NCI-H226 (cell line): ENCODE results near the gene CD99L2.
"Not testable (repeated sequence)": the region's sequence is repeated elsewhere in the genome, so short reads cannot be mapped to it uniquely, and the experiment has no call there.

Source experiments
- DNase-seq: peaks from one replicate; pipeline ENCODE4 v3.0.0-alpha.2; 2015

The CD99L2 gene

DNA sequence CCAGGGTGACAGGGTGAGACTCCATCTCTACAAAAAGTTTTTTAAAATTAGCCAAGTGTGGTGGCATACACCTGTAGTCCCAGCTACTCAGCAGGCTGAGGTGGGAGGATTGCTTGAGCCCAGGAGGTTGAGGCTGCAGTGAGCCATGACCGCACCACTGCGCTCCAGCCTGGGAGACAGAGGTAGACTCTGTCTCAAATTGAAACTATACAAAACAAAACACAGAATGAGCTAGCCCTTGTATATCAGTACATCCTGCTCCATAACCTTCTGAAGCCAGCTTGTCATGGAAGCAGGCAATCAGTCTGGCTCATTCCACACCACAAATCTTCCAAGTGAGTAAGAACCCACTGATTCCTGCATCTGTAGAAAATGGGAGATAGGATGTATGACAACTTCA is 49.0 kb downstream of the CD99L2 start:
- DNase-seq = no peak

DNA sequence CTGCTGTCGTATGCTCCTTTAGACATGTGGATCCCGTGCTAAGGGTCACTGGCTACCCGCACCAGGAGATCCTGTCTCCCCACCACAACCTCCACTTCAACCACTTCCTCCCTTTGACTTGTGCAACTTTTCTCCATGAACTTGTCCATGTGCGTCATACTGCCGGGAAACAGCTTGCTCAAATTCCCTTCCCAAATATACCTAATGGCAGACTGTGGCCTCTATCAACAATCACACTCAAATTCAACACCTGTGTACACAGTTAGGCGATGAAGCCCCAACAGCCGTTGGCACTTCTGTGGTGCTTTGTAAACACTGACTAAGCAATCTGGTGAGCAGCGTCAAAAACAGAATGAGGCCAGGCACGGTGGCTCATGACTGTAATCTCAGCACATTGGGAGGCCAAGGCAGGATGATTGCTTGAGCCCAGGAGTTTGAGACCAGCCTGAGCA is 49.5 kb downstream of the CD99L2 start:
- no peak for DNase-seq

DNA sequence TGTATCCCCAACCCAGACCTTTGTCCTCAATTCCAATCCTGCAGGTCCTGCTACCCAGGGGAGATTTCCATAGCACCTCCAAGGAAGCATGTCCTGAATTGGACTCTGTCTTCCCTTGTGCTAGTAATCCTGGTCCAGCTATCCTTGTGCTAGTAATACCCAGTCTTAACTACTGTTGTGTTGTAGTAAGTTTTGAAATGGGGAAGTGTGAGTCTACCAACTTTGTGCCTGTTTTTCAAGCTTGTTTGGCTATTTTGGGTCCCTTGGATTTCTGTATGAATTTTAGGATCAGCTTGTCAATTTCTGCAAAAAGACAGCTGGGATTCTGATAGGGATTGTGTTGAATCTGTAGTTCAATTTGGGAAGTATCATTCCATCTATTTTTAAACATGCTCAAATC is 51.4 kb downstream of the CD99L2 start:
- DNase-seq = no peak

DNA sequence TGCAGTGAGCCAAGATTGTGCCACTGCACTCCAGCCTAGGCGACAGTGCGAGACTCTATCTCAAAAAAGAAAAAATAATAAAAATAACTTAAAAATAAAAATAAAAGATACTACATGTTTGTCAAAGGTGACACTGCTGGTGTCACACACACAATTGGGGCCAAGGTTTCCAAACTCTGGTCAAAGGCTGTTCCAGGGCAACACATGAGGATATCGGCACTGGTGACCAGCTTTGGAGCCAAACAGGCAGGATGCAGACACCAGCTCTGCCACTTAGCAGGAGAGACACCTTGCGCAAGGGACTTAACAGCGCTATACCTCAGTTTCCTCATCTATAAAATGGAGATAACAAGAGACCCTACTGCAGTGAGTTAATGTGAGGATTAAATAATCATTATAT is 52.3 kb downstream of the CD99L2 start:
- DNase-seq = no peak

DNA sequence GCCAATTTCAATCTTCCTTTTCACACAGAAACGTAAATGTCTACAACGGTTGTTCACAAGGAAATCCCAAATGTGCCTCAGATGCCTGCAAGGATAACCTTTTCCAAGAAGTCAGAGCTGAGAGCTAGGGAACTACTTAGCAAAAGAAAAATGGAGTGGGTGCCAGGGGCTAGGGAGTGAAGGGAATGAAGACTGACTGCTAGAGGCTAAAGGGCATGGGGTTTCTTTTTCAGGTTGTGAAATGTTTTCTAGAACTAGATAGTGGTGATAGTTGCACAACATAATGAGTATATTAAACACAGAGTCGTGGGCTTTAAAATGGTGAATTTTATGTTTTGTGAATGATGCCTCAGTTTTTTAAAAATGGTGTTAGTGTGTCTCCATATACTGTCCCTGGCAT is 53.4 kb downstream of the CD99L2 start:
- DNase-seq = no peak

DNA sequence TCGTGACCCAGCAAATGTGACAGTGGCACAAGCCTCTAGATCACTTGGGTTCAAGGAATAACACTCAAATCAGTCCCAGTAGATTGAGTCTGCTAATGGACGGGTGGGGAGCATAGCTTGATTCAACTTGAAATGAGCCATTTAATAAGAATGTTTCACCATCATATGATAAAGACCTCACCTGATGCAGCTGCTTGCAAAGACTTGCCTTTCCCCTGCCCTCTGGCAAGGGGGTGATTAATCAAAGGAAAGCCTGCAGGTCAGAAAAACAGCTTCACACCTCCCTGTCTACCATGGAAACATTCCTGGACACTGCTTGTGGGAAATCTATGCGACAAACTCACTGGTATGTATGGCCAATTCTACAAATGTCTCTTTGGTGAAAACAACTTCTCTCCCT is 54.5 kb downstream of the CD99L2 start:
- peak; percentile 55 for DNase-seq

- DNase-seq = no peak
Measured at GRCh38 chrX:150842198-150842685, 56.2 kb downstream of the CD99L2 start.

GRCh38 chrX:150841456-150842197 is 56.8 kb downstream of the CD99L2 start:
- peak; percentile 24 for DNase-seq

- no peak for DNase-seq
Measured at GRCh38 chrX:150837845-150838244, 60.6 kb downstream of the CD99L2 start.

DNA sequence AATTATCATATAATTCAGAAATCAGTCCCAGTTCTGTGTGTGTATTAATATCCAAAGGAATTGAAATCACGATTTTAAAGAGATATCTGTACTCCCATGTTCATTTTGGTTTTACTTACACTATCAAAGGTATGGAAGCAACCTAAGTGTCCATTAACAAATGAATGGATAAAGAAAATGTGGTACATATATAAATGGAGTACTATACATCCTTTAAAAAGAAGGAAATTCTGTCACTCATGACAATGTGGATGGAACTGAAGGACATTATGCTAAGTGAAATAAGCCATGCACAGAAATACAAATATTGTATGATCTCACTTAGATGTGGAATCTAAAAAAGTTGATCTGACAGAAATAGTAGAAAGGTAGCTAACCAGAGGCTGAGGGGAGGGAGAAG is 63.8 kb downstream of the CD99L2 start:
- no peak for DNase-seq

- no peak for DNase-seq
Measured at GRCh38 chrX:150833454-150834056, 64.9 kb downstream of the CD99L2 start.

DNA sequence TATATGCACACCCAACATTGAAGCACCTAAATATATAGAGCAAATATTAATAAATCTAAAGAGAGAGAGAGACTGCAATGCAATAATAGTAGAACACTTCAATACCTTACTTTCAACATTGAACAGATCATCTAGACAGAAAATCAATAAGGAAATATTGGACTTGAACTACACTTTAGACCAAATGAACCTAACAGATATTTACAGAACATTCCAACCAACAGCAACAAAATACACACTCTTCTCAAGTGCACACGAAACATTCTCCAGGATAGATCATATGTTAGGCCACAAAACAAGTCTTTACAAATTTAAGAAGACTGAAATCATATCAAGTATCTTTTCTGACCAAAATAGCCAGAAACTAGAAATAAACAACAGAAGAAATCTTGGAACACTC is 66.6 kb downstream of the CD99L2 start:
- DNase-seq = no peak

GRCh38 chrX:150828785-150829184 is 69.7 kb downstream of the CD99L2 start:
- no peak for DNase-seq

GRCh38 chrX:150824352-150824751 is 74.1 kb downstream of the CD99L2 start:
- DNase-seq = not testable (repeated sequence)

DNA sequence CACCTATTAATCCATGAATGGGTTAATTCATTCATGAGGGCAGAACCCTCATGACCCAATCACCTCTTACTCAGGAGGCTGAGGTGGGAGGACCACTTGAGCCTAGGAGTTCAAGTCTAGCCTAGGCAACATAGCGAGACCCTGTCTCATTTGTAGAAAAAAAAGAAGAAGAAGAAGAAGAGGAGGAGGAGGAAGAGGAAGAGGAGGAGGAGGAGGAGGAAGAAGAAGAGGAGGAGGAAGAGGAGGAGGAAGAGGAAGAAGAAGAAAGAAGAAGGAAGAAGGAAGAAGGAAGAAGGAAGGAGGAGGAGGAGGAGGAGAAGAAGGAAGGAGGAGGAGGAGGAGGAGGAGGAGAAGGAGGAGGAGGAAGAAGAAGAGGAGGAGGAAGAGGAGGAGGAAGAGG is 74.6 kb downstream of the CD99L2 start:
- not testable (repeated sequence) for DNase-seq

DNA sequence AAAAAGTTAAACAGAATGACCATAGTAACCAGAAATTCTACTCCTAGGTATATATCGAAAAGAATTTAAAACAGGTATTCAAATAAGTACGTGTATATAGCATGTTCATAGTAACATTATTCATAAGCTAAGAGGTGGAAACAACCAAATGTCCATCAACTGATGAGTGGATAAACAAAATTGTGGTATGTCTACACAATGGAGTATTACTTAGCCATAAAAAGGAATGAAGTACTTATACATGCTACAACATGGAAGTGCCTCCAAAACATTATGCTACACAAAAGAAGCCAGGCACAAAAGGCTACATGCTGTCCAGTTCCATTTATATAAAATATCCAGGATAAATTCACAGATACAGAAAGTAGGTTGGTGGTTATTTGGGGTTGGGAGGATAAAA is 76.5 kb downstream of the CD99L2 start:
- no peak for DNase-seq

DNA sequence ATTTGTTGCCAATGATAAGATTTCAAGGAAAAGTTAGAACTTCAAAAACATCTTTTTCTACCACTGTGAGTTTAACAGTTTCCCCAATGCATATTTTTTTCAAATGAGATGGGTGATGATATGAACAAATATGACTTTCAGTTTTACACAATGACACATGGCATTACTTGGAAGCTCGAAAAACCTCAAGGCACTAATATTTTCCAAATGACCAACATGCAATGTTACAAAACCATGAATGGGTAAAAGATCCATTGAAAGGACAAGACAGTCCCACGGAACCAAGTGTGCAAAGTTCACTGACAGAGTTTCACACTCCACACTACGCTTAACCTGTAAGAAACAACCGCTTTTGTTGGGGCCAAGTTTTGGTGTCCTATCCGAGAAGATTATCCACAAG is 84.5 kb downstream of the CD99L2 start:
- no peak for DNase-seq

DNA sequence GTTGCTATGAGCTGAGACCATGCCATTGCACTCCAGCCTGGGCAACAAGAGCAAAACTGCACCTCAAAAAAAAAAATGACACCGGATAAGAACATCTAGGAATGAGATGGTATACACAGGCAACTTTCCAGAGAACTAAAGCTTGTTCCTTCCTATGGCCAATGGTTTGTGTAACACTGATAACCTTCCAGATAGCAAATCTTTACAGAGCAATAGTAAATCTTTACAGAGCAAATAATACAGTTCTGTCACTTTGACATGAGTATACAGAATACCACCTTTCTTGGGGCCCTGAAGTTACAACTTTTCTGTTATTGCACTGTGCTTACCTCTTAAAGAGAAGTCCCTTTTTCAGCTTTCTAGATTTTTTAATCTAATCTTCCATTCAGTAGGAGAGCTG is 91.6 kb downstream of the CD99L2 start:
- no peak for DNase-seq

- no peak for DNase-seq
Measured at GRCh38 chrX:150805736-150806135, 92.7 kb downstream of the CD99L2 start.

- DNase-seq = no peak
Measured at GRCh38 chrX:150792949-150793527, 105.4 kb downstream of the CD99L2 start.

GRCh38 chrX:150790021-150790420 is 108.4 kb downstream of the CD99L2 start:
- DNase-seq = no peak

DNA sequence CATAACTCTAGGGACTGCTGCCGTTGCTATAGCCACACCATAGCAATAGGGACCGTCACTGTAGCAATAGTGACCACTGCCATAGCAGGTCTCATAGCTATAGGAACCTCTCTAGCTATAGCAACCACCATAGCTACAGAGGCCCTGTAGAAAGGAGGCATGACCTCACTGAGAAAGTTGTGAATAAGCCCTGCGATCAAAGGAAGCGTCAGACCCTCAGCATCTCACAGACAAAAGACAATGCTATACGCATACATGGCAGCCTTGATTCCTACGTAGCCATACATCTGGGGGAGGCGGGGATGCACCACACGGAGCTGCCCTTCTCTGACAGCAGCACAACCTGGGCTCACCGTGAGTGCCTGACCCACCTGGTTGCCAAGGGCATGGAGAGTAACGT is 116.8 kb downstream of the CD99L2 start:
- no peak for DNase-seq

GRCh38 chrX:150779385-150779784 is 119.1 kb downstream of the CD99L2 start:
- DNase-seq = no peak

DNA sequence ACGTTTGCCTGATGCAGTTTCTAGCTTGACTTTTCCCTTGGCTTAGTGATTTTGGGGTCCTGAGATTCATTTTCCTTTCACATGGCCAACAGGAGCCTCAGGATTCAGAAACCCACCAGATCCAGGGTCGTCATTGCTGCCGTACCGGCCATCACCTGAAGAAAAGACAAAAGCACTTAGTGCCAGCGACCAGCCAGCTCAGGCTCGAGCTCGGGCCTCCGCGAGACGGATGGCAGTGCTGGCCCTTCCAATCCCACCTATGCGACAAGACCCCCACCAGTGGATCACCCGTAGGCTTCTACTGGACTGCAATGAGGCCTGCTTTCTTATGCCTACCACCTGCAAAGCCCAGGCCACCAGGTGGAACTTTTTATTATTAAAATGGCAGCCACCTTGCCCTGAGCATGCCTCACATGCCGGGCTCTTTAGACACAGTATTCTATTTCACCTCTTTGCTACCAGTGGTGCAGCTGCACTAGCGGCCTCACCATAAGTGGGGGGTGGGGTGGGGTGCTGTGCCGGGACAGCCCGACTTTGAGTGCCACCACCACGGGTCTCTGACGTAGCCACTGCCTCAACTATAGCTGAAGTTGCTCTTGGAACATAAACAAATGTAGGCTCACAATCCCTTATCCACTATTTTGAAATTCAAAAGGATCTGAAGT is 121.0 kb downstream of the CD99L2 start:
- no peak for DNase-seq
